Retina (tissue), 1 donor: ENCODE data around the gene SNX14.
"Not testable (repeated sequence)": the region's sequence is repeated elsewhere in the genome, so short reads cannot be mapped to it uniquely, and the experiment has no call there.

Source experiments
- DNase-seq: peaks from one replicate; pipeline ENCODE4 v3.0.0-alpha.2; 2016

Gene SNX14, protein sequence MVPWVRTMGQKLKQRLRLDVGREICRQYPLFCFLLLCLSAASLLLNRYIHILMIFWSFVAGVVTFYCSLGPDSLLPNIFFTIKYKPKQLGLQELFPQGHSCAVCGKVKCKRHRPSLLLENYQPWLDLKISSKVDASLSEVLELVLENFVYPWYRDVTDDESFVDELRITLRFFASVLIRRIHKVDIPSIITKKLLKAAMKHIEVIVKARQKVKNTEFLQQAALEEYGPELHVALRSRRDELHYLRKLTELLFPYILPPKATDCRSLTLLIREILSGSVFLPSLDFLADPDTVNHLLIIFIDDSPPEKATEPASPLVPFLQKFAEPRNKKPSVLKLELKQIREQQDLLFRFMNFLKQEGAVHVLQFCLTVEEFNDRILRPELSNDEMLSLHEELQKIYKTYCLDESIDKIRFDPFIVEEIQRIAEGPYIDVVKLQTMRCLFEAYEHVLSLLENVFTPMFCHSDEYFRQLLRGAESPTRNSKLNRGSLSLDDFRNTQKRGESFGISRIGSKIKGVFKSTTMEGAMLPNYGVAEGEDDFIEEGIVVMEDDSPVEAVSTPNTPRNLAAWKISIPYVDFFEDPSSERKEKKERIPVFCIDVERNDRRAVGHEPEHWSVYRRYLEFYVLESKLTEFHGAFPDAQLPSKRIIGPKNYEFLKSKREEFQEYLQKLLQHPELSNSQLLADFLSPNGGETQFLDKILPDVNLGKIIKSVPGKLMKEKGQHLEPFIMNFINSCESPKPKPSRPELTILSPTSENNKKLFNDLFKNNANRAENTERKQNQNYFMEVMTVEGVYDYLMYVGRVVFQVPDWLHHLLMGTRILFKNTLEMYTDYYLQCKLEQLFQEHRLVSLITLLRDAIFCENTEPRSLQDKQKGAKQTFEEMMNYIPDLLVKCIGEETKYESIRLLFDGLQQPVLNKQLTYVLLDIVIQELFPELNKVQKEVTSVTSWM

GRCh38 chr6:85593438-85594196, at the start of gene SNX14:
Gene SNX14 (minus strand): TSS chr6:85593858. CDS start chr6:85593718, 140 bp downstream.
- DNase-seq, result peak; percentile 96

DNA sequence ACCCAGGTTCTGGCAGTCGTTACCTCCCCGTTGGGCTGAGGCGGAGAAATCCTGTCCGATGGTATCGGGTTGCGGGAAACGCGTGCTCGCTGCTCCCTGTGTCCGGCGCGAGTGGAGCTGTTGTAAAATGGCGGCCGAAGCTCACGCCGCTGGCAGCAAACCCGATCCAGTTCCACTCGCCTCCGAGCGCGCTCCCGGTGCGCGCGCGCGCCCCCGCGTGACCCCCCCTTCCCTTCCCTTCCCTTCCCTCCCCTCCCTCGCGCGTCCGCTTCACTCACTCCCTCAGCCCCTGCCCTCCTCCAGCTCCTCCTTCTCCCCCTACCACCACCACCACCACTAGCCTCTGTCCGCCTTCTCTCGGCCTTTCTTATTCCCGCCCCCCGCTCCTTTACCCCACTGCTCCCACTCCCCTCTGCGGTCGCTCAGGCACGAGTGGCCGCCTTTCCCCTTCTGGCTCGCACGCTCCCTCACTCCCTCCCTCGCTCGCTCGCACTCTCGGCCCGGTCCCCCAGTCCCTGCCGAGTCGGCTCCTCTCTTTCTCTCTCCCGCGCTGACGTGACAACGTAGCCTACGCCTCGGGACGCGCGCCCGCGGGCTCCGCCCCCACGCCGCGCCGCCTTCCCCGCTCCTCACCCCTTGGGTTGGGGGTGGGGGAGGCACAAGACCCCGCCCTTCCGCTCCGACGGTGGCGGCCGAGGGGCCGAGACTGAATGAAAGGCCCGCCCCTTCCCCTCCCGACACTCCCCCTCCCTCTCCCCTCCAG, 49.3 kb upstream of the SNX14 start, which contains the start of gene SYNCRIP:
TSS of gene SYNCRIP (minus strand) at position 113 of the 763 bp plus-strand sequence. CDS start 1,447 bp downstream, outside the sequence.
- DNase-seq, result peak; percentile 99

DNA sequence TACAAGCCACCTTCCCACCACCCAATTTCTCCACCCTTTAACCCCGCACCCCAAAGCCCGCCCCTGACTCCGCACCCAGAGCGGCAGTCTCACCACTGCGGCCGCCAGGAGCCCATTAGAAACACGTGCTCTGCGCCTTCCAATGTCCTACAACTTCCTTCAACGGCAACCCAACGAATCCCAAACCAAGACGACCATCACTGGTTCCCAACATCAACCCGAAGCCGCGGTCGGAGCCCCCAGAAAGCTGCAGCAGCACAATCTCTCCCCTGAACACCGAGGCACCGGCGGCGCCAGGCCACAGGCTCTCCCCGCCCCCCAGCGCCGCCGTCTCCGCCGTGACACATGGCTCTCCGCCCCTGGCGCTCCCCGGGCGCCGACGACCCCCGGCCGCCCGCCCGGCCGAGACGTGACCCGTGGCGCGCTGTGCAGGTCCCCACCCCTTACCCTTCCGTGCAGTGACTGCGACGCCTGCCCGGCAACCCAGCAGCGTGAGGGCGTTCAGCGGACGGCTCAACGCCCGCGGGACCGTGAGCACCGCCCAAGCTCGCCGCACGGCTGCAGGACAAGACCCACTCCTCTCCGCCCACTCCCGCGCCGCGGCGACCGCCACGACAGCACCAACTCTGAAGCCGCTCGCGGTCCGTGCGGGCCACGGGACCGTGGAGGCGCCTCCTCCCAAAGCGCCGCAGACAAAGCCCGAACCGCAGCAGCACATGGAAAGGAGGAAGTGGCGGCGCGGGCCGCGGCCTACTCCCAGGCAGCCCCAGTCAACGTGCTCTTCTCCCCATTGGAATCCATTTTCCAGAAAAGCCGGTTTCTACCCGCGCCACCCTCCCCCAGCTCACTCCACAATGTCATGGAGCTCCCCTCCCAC, 48.5 kb upstream of the SNX14 start:
- peak; percentile 88 for DNase-seq

DNA sequence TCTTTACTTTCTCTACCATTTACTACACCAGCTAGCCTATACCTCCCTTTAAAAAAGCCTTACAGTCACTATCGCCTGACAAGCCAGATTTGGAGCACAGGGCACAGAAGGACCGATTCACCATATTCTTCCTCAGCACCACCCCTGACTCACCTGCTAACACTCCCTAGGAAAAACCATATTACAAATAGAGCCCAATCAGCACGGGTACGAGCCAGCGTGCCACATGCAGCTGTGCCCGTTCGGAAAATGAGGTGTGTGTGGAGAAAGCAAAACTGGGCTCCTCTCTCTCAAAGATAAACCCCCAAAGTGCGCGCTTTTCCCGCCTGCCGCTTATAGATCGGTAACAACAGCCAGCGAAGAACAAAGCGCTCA, 47.9 kb upstream of the SNX14 start:
- DNase-seq, result no peak

DNA sequence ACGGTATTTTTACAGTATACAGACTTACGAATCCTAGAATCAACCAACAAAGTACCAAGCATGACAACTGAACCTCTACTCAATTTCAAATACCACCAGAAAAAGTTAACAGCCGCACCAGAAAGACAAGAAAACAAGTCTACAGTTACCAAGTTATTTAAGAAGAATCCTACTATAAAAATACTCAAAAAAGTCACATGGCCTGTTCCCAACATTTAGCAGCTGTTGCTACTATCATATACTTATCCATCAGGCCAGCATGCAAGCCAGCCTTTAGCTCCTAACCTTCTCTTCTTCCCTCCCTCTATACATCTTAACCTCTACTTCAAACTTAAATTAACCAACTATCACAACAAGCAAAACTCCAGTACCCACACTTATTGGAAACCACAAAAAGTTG, 47.2 kb upstream of the SNX14 start:
- DNase-seq, result no peak

DNA sequence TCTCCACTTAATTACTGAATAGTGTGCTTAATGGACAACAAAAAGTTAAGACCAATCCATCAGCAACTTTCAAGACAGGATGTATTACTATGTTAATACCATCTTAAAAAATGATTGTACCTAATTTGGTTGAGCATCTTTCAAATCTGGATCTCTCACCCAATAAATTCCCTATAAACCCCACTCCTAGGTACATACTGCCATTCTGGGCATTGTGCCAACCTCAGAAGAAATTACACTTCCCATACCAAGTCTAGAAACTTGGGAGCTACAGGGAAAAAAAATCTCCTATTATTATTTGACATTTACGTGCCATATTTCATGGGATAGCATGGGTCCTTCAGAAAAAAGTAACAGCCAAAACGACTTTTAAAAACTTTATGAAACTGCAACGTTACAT, 43.9 kb upstream of the SNX14 start:
- DNase-seq, result no peak

- DNase-seq, result no peak
Observed at GRCh38 chr6:85632164-85632942, 38.7 kb upstream of the SNX14 start.

DNA sequence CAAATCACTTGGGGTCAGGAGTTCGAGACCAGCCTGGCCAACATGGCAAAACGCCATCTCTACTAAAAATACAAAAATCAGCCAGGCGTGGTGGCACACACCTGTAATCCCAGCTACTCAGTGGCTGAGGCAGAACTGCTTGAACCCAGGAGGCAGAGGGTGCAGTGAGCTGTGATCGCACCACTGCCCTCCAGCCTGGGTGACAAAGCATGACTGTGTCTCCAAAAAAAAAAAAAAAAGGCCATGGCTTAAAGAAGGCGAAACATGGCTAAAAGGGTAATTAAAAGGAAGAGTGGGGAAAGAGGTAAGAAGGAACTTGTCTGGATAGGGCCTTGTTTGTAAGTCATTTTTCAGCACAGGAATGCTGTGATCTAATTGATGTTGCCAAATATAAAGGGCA, 37.5 kb upstream of the SNX14 start:
- not testable (repeated sequence) for DNase-seq

- no peak for DNase-seq
Observed at GRCh38 chr6:85628353-85628752, 34.7 kb upstream of the SNX14 start.

GRCh38 chr6:85620308-85620707, 26.6 kb upstream of the SNX14 start:
- no peak for DNase-seq

DNA sequence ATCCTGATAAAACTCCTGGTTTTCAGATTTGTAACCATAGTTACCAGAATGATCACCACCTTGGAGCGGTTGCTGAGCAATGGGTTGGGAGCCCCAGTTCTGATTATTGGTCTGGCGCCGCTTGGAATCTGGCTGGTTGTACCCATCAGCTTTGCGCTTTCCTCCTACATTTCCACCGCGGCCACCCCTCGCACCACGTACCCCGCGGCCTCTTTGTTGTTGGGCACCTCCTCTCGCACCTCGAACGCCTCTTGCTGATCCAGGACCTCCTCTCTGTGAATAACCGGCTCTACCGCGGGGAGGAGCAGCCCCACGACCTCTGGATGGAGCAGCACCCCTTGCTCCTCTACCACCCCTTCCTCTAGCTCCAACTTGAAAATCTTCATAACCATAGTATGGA, 21.1 kb upstream of the SNX14 start:
- DNase-seq, result no peak

DNA sequence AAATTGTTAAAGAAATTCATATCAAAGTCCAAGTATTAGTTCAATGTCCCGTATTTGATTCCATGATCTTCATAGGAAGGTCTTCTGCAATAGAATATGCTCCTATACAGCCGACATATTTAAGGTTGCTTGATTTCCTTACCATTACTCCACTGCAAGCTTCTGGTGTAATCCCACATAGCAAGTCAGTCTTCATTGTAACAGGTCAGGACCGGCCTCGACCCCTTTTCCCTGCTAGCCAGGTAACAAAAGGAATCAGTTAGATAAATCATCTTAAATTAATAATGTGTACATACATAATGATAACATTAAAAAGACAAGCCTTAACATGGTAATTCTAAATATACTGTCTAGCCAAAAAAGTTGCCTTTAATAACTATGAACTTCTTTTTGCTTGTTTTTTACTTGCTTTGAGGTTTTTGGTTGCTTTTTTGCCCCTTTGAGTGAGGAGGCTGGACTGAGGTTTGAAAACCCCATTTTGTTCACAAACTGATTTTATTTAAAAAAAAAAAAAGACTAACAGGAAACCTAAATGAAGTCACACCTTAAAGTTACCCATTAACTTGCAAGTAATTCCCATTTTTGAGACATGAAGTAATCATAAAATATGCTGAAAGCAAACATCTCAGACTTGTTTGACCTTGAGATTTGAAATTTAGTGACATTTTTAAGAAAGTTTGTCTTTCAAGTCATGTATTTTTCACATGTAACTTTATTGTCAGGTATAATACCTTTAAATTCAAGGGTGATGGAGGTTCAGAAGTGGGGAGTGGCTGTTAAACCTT, 19.2 kb upstream of the SNX14 start:
- no peak for DNase-seq

DNA sequence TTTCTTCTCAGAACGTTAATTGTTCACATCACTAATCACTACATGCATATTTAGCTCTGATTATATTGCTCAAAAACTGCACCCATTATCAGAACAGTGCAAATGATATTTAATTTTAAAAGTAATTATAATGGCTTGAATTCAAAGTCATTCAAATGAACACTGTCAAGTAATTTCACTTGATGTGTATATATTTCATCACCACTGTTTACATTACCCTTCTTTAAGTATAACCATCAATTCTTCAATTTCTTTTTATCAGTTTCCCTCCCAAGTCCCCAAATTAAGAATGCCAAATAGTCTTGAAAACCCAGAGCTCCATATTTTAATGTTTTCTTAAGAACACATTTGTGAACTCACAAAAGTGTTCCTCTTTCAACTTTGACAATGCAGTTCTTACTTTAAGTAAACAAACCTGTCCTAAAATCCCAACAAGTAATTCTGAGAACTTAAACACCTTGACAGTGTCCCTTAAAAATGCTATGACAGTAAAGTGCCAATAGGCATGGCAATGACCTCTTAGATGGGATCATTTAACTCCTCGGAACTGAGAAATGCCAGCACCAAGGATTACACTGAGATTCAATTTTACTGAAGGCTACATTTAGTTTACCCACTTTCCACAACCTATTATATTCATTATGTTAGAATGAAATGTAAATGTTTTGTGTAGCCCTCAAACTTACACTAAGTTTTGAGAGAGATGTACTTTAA, 16.7 kb upstream of the SNX14 start:
- no peak for DNase-seq

- DNase-seq, result no peak
Observed at GRCh38 chr6:85602100-85602499, 8.4 kb upstream of the SNX14 start.

GRCh38 chr6:85600713-85601313, 7.2 kb upstream of the SNX14 start:
- DNase-seq, result no peak

GRCh38 chr6:85594197-85594930, 706 bp upstream of the SNX14 start:
- DNase-seq, result no peak

- DNase-seq, result no peak
Observed at GRCh38 chr6:85592033-85592432, 1.6 kb downstream of the SNX14 start.

GRCh38 chr6:85591207-85591606, 2.5 kb downstream of the SNX14 start:
- DNase-seq, result no peak
